Glutamatergic neuron (in vitro differentiated cells): ENCODE data around the gene SLC28A1. TPM values are rescaled to one million over a fixed set of nuclear protein-coding genes. Genes with fewer than 3 reads are reported as not detected.

Experiments
- DNase-seq: peaks from one replicate; pipeline ENCODE4 v3.0.0; 2022
- H3K27ac Mint-ChIP-seq: one replicate; pipeline ENCODE4 v1.8.0; 2020; ENCODE audit warnings: mild to moderate bottlenecking, mixed read lengths, inconsistent platforms; ENCODE audit not compliant: unreplicated experiment
- H3K27me3 Mint-ChIP-seq: one replicate; pipeline ENCODE4 v1.8.0; 2020; ENCODE audit warnings: mild to moderate bottlenecking, moderate library complexity, mixed read lengths, inconsistent platforms; ENCODE audit not compliant: unreplicated experiment
- H3K36me3 Mint-ChIP-seq: one replicate; pipeline ENCODE4 v1.8.0; 2020; ENCODE audit warnings: mild to moderate bottlenecking, mixed read lengths, inconsistent platforms; ENCODE audit not compliant: unreplicated experiment
- H3K4me1 Mint-ChIP-seq: one replicate; pipeline ENCODE4 v1.8.0; 2020; ENCODE audit warnings: mild to moderate bottlenecking, low read depth, mixed read lengths, inconsistent platforms; ENCODE audit not compliant: unreplicated experiment
- H3K4me3 Mint-ChIP-seq: one replicate; pipeline ENCODE4 v1.8.0; 2020; ENCODE audit warnings: mild to moderate bottlenecking, mixed read lengths, inconsistent platforms; ENCODE audit not compliant: unreplicated experiment
- H3K9me3 Mint-ChIP-seq: one replicate; pipeline ENCODE4 v1.8.0; 2020; ENCODE audit warnings: mild to moderate bottlenecking, moderate library complexity, mixed read lengths, inconsistent platforms; ENCODE audit not compliant: unreplicated experiment
- total RNA-seq: library from RNA; stranded (reverse); fragmentation: NEBNext Ultra II Directional; extraction: Animal tissue kit (Norgen Biotek cat#: 25700); gene quantifications from one replicate; pipeline ENCODE4 v1.2.1, GENCODE V29; 2021; ENCODE audit not compliant: unreplicated experiment
- TF ChIP-seq, protein P1 (sequence below): fragments of 200-600 bp; sonication (generic); IDR thresholded peaks from one replicate; pipeline ENCODE4 v1.5.0; 2021; ENCODE audit not compliant: partially characterized antibody, unreplicated experiment

SLC28A1 gene
- total RNA-seq, 1 donor from 2014 or later: 0.25 TPM

DNA sequence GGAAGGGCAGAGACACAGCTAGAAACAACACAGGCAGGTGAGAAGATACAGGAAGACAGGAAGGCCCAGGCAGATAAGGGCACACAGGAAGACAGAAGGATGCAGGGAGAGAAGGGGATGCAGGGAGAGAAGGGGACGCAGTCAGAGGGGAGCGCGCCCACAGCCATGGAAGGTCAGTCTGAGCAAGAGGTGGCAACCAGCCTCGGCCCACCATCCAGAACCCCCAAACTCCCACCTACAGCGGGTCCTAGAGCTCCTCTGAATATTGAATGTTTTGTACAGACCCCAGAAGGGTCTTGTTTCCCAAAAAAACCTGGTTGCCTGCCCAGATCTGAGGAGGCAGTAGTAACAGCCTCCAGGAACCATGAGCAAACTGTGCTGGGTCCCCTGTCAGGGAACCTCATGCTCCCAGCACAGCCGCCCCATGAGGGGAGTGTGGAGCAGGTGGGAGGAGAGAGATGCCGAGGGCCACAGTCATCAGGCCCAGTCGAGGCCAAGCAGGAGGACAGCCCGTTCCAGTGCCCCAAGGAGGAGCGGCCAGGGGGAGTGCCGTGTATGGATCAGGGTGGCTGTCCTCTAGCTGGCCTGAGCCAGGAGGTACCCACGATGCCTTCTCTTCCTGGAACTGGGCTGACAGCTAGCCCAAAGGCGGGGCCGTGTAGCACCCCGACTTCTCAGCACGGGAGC lies 27.6 kb upstream of the SLC28A1 start:
- peaks cover 2% of the 10 kb centered on the region for H3K9me3 Mint-ChIP-seq
- peaks cover 4% of the 10 kb centered on the region for H3K4me1 Mint-ChIP-seq
- H3K27ac Mint-ChIP-seq: no peak overlapping the region

DNA sequence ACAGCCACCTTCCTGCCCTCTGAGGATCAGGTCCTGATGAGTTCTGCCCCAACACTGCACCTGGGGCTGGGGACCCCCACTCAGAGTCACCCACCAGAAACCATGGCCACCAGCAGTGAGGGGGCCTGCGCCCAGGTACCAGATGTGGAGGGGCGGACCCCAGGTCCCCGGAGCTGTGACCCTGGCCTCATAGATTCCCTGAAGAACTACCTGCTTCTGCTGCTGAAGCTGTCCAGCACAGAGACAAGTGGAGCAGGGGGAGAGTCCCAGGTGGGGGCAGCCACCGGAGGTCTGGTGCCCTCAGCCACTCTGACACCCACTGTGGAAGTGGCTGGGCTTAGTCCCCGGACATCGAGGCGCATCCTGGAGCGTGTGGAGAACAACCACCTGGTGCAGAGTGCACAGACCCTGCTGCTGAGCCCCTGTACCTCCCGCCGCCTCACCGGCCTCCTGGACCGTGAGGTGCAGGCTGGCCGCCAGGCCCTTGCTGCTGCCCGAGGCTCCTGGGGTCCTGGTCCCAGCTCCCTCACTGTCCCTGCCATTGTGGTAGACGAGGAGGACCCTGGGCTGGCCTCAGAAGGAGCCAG lies 27.0 kb upstream of the SLC28A1 start:
- peaks cover 2% of the 10 kb centered on the region for H3K9me3 Mint-ChIP-seq
- peaks cover 4% of the 10 kb centered on the region for H3K27me3 Mint-ChIP-seq
- H3K36me3 Mint-ChIP-seq: no peaks in the 10 kb centered on the region
- no peak overlapping the region for H3K4me3 Mint-ChIP-seq
- no peak for DNase-seq
- H3K27ac Mint-ChIP-seq: no peak overlapping the region
- H3K4me1 Mint-ChIP-seq: peaks cover 4% of the 10 kb centered on the region
- TF ChIP-seq, protein P1, sequence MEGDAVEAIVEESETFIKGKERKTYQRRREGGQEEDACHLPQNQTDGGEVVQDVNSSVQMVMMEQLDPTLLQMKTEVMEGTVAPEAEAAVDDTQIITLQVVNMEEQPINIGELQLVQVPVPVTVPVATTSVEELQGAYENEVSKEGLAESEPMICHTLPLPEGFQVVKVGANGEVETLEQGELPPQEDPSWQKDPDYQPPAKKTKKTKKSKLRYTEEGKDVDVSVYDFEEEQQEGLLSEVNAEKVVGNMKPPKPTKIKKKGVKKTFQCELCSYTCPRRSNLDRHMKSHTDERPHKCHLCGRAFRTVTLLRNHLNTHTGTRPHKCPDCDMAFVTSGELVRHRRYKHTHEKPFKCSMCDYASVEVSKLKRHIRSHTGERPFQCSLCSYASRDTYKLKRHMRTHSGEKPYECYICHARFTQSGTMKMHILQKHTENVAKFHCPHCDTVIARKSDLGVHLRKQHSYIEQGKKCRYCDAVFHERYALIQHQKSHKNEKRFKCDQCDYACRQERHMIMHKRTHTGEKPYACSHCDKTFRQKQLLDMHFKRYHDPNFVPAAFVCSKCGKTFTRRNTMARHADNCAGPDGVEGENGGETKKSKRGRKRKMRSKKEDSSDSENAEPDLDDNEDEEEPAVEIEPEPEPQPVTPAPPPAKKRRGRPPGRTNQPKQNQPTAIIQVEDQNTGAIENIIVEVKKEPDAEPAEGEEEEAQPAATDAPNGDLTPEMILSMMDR: no peak

More for the DNA sequence above, 27.6 kb upstream of the SLC28A1 start:
- DNase-seq: no peak
- TF ChIP-seq, protein P1: no peak
- Mint-ChIP-seq H3K4me3 (no peak overlapping the region), H3K27me3 (peaks cover 4% of the 10 kb centered on the region), H3K36me3 (no peaks in the 10 kb centered on the region)

DNA sequence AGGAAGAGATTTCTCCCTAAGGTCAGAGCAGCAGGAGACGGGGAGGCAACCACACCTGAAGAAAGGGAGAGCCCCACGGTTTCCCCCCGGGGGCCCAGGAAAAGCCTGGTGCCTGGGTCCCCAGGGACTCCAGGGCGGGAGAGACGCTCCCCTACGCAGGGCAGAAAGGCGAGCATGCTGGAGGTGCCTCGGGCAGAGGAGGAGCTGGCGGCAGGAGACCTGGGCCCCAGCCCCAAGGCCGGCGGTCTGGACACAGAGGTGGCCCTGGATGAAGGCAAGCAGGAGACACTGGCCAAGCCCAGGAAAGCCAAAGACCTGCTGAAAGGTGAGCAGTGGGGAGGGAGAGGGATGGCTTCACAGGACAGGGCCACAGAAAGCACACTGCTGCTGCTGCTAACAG lies 26.2 kb upstream of the SLC28A1 start:
- TF ChIP-seq, protein P1: no peak
- peaks cover 4% of the 10 kb centered on the region for H3K27me3 Mint-ChIP-seq
- H3K9me3 Mint-ChIP-seq: peaks cover 2% of the 10 kb centered on the region
- peaks cover 5% of the 10 kb centered on the region for H3K4me1 Mint-ChIP-seq
- no peak for DNase-seq
- no peak overlapping the region for H3K27ac Mint-ChIP-seq
- no peak overlapping the region for H3K4me3 Mint-ChIP-seq
- no peaks in the 10 kb centered on the region for H3K36me3 Mint-ChIP-seq

DNA sequence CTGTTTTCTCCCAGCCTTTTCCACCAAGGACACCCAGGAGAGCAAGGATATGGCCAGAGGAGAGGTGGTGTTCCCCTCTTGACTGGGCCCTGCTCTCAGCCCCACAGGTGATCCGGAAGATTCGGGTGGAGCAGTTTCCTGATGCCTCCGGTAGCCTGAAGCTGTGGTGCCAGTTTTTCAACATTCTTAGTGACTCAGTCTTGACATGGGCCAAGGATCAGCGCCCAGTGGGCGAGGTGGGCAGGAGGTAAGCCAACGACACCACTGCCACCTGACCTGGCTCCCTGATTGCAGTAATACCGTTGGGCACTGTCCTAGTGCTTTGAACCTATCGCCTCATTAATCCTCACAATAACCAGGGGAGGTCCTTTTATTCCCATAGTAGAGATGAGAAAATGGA lies 25.3 kb upstream of the SLC28A1 start:
- no peak overlapping the region for H3K4me3 Mint-ChIP-seq
- DNase-seq: no peak
- peaks cover 4% of the 10 kb centered on the region for H3K27me3 Mint-ChIP-seq
- peaks cover 8% of the 10 kb centered on the region for H3K4me1 Mint-ChIP-seq
- peaks cover 2% of the 10 kb centered on the region for H3K9me3 Mint-ChIP-seq
- TF ChIP-seq, protein P1: no peak
- H3K27ac Mint-ChIP-seq: no peak overlapping the region
- no peaks in the 10 kb centered on the region for H3K36me3 Mint-ChIP-seq

DNA sequence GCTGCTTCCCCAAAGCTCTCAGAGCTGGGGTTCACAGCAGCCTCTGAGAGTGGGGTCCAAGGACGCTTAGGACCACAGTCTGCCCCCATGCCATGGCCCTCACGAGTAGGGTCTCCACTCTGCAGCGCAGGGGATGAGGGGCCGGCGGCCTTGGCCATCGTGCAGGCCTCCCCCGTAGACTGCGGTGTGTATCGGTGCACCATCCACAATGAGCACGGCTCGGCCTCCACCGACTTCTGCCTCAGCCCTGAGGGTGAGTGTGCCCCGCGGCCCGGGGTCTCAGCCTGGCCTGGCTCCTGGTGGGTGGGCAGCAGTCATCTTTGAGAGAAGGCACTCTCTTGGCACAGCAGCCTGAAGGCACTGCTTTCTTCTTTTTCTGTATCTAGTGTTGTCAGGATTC lies 24.8 kb upstream of the SLC28A1 start:
- Mint-ChIP-seq H3K27ac (no peak overlapping the region), H3K9me3 (peaks cover 2% of the 10 kb centered on the region), H3K27me3 (peaks cover 4% of the 10 kb centered on the region), H3K4me1 (peaks cover 13% of the 10 kb centered on the region), H3K4me3 (no peak overlapping the region), H3K36me3 (no peaks in the 10 kb centered on the region)
- DNase-seq: no peak
- TF ChIP-seq, protein P1: no peak
